ENCODE results near the gene CHMP6.

CHMP6 gene

GRCh38 chr17:80951121-80952090, 40.2 kb upstream of the CHMP6 start:
- peaks cover 27% of the 10 kb centered on the region for H3K36me3 Mint-ChIP-seq (ENCODE audit: low read depth)

DNA sequence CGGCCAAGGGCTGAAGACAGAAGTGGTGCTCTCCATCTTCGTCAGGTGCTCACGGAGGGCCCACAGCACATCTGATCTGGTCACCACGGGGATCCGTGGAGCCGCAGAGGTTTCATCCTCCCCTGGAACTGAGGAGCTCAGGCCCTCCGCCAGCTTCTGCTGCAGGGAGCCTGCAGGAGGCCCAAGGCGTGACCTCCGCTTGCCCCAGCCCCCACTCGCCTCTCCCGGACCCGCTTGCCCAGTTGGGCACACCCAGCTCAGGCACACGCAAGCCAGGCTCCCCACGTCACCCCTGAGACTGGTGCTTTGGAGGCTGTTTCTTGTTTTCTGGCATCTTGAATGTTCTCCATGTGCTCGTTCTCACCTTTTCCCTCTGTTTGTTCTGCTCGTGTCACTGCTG, 39.4 kb upstream of the CHMP6 start:
- peaks cover 19% of the 10 kb centered on the region for H3K36me3 Mint-ChIP-seq (ENCODE audit: low read depth)

More at GRCh38 chr17:80951121-80952090, 40.2 kb upstream of the CHMP6 start:
- no peak overlapping the region for H3K4me3 Mint-ChIP-seq
- H3K27ac Mint-ChIP-seq, result no peak overlapping the region
- no peaks in the 10 kb centered on the region for H3K27me3 Mint-ChIP-seq (ENCODE audit: low read depth)
- no peaks in the 10 kb centered on the region for H3K9me3 Mint-ChIP-seq
- peaks cover 2% of the 10 kb centered on the region for H3K4me1 Mint-ChIP-seq (ENCODE audit: low read depth)

GRCh38 chr17:80953471-80954315, 37.9 kb upstream of the CHMP6 start:
- H3K9me3 Mint-ChIP-seq, result no peaks in the 10 kb centered on the region
- no peaks in the 10 kb centered on the region for H3K27me3 Mint-ChIP-seq (ENCODE audit: low read depth)
- H3K4me1 Mint-ChIP-seq (ENCODE audit: low read depth), result peaks cover 2% of the 10 kb centered on the region
- no peak overlapping the region for H3K4me3 Mint-ChIP-seq
- H3K36me3 Mint-ChIP-seq (ENCODE audit: low read depth), result peaks cover 11% of the 10 kb centered on the region
- no peak overlapping the region for H3K27ac Mint-ChIP-seq

More for the DNA sequence above, 39.4 kb upstream of the CHMP6 start:
- Mint-ChIP-seq H3K27ac (no peak overlapping the region), H3K4me3 (no peak overlapping the region), H3K9me3 (no peaks in the 10 kb centered on the region), H3K4me1 (ENCODE audit: low read depth) (peaks cover 2% of the 10 kb centered on the region), H3K27me3 (ENCODE audit: low read depth) (no peaks in the 10 kb centered on the region)

DNA sequence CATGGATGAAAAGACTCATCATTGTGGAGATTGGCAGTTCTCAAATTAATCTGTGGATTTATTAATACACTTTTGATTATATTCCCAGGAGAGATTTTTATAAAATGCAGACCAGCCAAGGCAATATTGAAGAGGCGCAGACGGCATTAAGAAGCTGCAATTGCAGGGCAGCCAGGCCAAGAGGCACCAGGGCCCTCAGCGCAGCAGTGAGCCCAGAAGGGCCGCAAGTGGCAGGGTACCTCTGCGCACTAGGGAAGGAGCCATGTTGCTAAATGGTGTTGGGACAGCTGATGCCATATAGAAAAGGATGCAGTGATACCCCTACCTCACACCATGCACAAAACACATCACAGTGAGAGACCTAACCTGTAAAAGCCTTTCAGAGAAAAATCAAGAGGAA, 36.6 kb upstream of the CHMP6 start:
- no peaks in the 10 kb centered on the region for H3K27me3 Mint-ChIP-seq (ENCODE audit: low read depth)
- H3K4me3 Mint-ChIP-seq, result no peak overlapping the region
- H3K9me3 Mint-ChIP-seq, result no peaks in the 10 kb centered on the region
- H3K36me3 Mint-ChIP-seq (ENCODE audit: low read depth), result peaks cover 11% of the 10 kb centered on the region
- H3K4me1 Mint-ChIP-seq (ENCODE audit: low read depth), result peaks cover 2% of the 10 kb centered on the region
- H3K27ac Mint-ChIP-seq, result no peak overlapping the region

DNA sequence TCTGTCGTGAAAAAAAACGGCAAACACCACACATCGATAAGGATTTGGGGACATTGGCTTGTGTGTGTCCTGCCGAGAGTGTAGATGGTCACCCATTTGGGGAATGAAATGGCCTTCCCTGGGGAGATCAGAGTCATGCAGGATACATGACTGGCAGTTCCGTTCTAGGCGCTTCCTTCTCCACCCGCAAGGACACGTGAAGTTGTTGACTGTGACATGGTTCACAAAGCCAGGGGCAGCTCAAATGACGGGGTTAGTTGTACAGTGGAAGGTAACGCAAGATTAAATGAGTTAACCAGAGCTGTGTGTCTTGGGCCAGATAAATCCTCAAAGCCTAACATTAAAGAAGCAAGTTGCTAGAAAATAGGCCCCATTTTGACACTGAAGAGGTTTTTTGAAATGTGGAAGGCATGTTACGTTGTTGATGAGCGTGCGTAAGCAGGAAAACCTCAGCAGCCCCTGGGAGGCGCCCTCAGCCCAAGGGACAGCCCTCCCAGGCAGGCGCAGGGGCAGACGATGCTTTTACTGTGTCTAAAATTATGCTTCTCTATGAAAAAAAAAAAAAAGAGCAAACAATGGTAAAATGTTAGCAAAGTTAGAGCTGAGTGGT, 35.9 kb upstream of the CHMP6 start:
- no peak overlapping the region for H3K27ac Mint-ChIP-seq

GRCh38 chr17:80956321-80957190, 35.1 kb upstream of the CHMP6 start:
- Mint-ChIP-seq H3K36me3 (ENCODE audit: low read depth) (peaks cover 9% of the 10 kb centered on the region), H3K27ac (no peak overlapping the region), H3K4me1 (ENCODE audit: low read depth) (peaks cover 2% of the 10 kb centered on the region), H3K9me3 (no peaks in the 10 kb centered on the region), H3K4me3 (no peak overlapping the region), H3K27me3 (ENCODE audit: low read depth) (no peaks in the 10 kb centered on the region)

More for the DNA sequence above, 35.9 kb upstream of the CHMP6 start:
- Mint-ChIP-seq H3K4me3 (no peak overlapping the region), H3K4me1 (ENCODE audit: low read depth) (peaks cover 2% of the 10 kb centered on the region), H3K36me3 (ENCODE audit: low read depth) (peaks cover 9% of the 10 kb centered on the region), H3K9me3 (no peaks in the 10 kb centered on the region), H3K27me3 (ENCODE audit: low read depth) (no peaks in the 10 kb centered on the region)

DNA sequence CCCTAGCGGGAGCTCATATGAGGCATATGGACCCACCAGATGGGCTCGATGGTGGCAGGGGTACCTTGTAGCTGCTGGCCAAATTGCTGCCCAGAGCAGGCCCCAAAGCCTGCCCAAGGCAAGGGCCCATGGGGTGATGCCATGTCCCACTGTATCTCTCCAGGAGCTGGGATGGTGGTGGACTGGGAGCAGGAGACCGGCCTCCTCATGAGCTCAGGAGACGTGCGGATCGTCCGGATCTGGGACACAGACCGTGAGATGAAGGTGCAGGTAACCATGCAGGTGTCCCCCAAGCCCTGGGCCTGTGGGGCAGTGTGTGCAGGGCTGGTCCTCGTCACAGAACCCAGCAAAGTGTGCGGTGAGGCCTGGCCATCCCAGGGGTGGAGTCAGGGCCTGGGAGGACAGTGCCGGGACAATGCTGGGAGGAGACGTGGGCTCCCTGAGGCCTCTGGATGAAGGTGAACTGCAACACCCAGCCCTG, 34.1 kb upstream of the CHMP6 start:
- H3K36me3 Mint-ChIP-seq (ENCODE audit: low read depth), result peaks cover 8% of the 10 kb centered on the region
- peaks cover under 1% of the 10 kb centered on the region for H3K4me1 Mint-ChIP-seq (ENCODE audit: low read depth)
- no peak overlapping the region for H3K4me3 Mint-ChIP-seq
- H3K27me3 Mint-ChIP-seq (ENCODE audit: low read depth), result no peaks in the 10 kb centered on the region
- no peak overlapping the region for H3K27ac Mint-ChIP-seq
- H3K9me3 Mint-ChIP-seq, result no peaks in the 10 kb centered on the region

- no peaks in the 10 kb centered on the region for H3K9me3 Mint-ChIP-seq
- H3K4me3 Mint-ChIP-seq, result no peak overlapping the region
- no peaks in the 10 kb centered on the region for H3K4me1 Mint-ChIP-seq (ENCODE audit: low read depth)
- H3K27ac Mint-ChIP-seq, result no peak overlapping the region
- H3K27me3 Mint-ChIP-seq (ENCODE audit: low read depth), result no peaks in the 10 kb centered on the region
- peaks cover 10% of the 10 kb centered on the region for H3K36me3 Mint-ChIP-seq (ENCODE audit: low read depth)
Measured at GRCh38 chr17:80959330-80960036, 32.2 kb upstream of the CHMP6 start.

DNA sequence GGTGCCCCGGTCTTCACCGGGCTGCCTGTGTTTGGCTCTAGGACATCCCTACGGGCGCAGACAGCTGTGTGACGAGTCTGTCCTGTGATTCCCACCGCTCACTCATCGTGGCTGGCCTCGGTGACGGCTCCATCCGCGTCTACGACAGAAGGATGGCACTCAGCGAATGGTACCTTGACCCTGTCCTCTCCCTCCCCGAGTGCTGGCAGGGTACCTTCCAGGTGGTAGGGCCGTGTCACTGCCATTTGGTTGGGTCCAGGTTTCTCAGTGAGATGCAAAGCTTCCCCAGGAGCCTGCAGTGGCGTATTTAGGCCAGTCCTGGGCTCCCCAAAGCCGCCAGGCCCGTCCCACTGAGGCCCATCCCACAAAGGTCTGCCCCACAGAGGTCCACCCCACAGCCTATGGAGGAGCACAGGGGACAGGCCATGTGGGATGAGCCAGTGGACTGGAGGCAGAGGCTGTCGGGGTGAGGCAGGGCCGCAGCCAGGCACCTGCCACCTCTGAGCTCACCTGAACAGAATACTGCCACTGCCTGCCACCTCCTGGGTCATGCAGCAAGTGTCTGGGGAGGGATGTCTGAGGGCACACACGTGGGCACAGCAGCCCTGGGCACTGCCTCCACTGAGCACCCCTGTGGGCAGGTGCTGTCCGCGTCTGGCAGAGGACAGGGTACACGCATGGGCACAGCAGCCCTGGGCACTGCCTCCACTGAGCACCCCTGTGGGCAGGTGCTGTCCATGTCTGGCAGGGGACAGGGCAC, 31.4 kb upstream of the CHMP6 start:
- Mint-ChIP-seq H3K27ac (no peak overlapping the region), H3K4me3 (no peak overlapping the region), H3K36me3 (ENCODE audit: low read depth) (peaks cover 6% of the 10 kb centered on the region), H3K9me3 (no peaks in the 10 kb centered on the region), H3K4me1 (ENCODE audit: low read depth) (no peaks in the 10 kb centered on the region), H3K27me3 (ENCODE audit: low read depth) (no peaks in the 10 kb centered on the region)

- H3K36me3 Mint-ChIP-seq (ENCODE audit: low read depth), result peaks cover 9% of the 10 kb centered on the region
- no peaks in the 10 kb centered on the region for H3K9me3 Mint-ChIP-seq
- H3K27ac Mint-ChIP-seq, result no peak overlapping the region
- no peaks in the 10 kb centered on the region for H3K4me1 Mint-ChIP-seq (ENCODE audit: low read depth)
- no peak overlapping the region for H3K4me3 Mint-ChIP-seq
- no peaks in the 10 kb centered on the region for H3K27me3 Mint-ChIP-seq (ENCODE audit: low read depth)
Measured at GRCh38 chr17:80960797-80961452, 30.7 kb upstream of the CHMP6 start.

DNA sequence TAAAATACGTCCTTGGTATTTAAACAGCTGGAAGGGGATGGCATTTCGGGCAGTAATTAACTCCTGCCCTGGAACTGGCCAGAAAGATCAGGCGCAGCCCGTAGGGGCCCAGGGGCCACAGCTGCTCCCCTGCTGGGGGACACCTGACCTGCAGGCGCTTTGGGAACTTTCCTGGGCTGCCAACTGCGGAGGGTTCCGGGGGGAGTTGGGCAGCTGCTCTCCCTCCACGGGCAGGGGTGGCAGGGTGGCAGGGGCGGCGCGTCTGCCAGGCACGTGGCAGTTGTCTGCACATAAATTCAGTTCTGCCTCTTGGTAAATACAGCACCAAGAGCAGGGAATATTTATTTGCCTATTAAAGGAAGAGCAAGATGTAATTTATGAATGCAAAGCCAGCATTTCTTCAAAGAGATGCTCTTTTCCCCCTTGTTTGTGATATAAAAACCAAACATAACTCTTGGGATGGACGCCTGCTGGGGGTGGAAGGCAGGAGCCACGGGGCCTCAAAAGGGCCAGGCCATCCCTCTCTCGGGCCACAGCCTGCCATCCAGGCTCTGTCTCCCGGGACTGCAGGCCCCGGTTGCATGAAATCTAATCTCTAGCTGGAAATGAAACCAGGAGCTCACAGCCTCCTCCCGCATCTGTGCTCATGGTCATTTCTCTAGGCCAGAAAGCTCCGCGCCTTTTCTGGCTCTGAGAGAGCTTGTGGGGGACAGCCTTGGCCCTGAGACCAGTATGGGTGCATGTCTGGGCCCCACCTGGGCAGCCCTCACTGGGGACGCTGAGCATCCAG, 29.9 kb upstream of the CHMP6 start:
- Mint-ChIP-seq H3K4me3 (no peak overlapping the region), H3K36me3 (ENCODE audit: low read depth) (peaks cover 12% of the 10 kb centered on the region), H3K27me3 (ENCODE audit: low read depth) (no peaks in the 10 kb centered on the region), H3K4me1 (ENCODE audit: low read depth) (no peaks in the 10 kb centered on the region), H3K27ac (no peak overlapping the region), H3K9me3 (no peaks in the 10 kb centered on the region)
